Measurements from ENCODE around the gene GRK5. TPM values are rescaled to one million over a fixed set of nuclear protein-coding genes. Genes with fewer than 3 reads are reported as not detected.

GRK5 gene
- total RNA-seq, 2 donors from 2014 or later: 11.1 to 16.2 TPM

GRCh38 chr10:119310806-119311205 lies 103.4 kb downstream of the GRK5 start:
- Mint-ChIP-seq H3K9me3 (peaks cover 6% of the 10 kb centered on the region), H3K27ac (peak overlapping the region in 1 of 2 donors; percentile 63), H3K4me3 (peak overlapping the region; percentile 43), H3K27me3 (peaks cover 13 to 16% of the 10 kb centered on the region in 2 donors), H3K4me1 (ENCODE audit: low read depth in 2 of 2) (peaks cover 75 to 76% of the 10 kb centered on the region in 2 donors), H3K36me3 (peaks cover 13% of the 10 kb centered on the region)
- DNase-seq (ENCODE audit: low spot score): no peak
- ATAC-seq: no peak

GRCh38 chr10:119312241-119312640 lies 104.9 kb downstream of the GRK5 start:
- Mint-ChIP-seq H3K27me3 (peaks cover 16 to 21% of the 10 kb centered on the region in 2 donors), H3K4me3 (peak overlapping the region; percentile 72), H3K9me3 (peaks cover 6% of the 10 kb centered on the region), H3K27ac (peak overlapping the region; percentile 27 to 86), H3K36me3 (peaks cover 13% of the 10 kb centered on the region), H3K4me1 (ENCODE audit: low read depth in 2 of 2) (peaks cover 71% of the 10 kb centered on the region in 2 donors)
- no peak for DNase-seq (ENCODE audit: low spot score)
- ATAC-seq: no peak

GRCh38 chr10:119313024-119313423 lies 105.7 kb downstream of the GRK5 start:
- H3K4me1 Mint-ChIP-seq (ENCODE audit: low read depth in 2 of 2): peaks cover 64 to 68% of the 10 kb centered on the region in 2 donors
- peak overlapping the region; percentile 72 for H3K4me3 Mint-ChIP-seq
- H3K27me3 Mint-ChIP-seq: peaks cover 16 to 25% of the 10 kb centered on the region in 2 donors
- DNase-seq (ENCODE audit: low spot score) (no peak), ATAC-seq (no peak)
- H3K9me3 Mint-ChIP-seq: peaks cover 6% of the 10 kb centered on the region
- peaks cover 13% of the 10 kb centered on the region for H3K36me3 Mint-ChIP-seq
- peak overlapping the region; percentile 27 to 86 for H3K27ac Mint-ChIP-seq

GRCh38 chr10:119313644-119314043 lies 106.3 kb downstream of the GRK5 start:
- DNase-seq (ENCODE audit: low spot score) (peak; percentile 89), ATAC-seq (peak; percentile 82 to 88)
- H3K27ac Mint-ChIP-seq: peak overlapping the region; percentile 27 to 86
- peak overlapping the region; percentile 72 for H3K4me3 Mint-ChIP-seq
- peaks cover 13% of the 10 kb centered on the region for H3K36me3 Mint-ChIP-seq
- H3K9me3 Mint-ChIP-seq: peaks cover 6% of the 10 kb centered on the region
- H3K27me3 Mint-ChIP-seq: peaks cover 16 to 27% of the 10 kb centered on the region in 2 donors
- peaks cover 64 to 67% of the 10 kb centered on the region in 2 donors for H3K4me1 Mint-ChIP-seq (ENCODE audit: low read depth in 2 of 2)

- Mint-ChIP-seq H3K27me3 (peaks cover 16 to 29% of the 10 kb centered on the region in 2 donors), H3K9me3 (peaks cover 6% of the 10 kb centered on the region), H3K4me1 (ENCODE audit: low read depth in 2 of 2) (peaks cover 62 to 69% of the 10 kb centered on the region in 2 donors), H3K4me3 (peak overlapping the region; percentile 72), H3K27ac (peak overlapping the region; percentile 27 to 86), H3K36me3 (peaks cover 13% of the 10 kb centered on the region)
- ATAC-seq (no peak), DNase-seq (ENCODE audit: low spot score) (no peak)
Measured at GRCh38 chr10:119314061-119314460, 106.7 kb downstream of the GRK5 start.

GRCh38 chr10:119314486-119314885 lies 107.1 kb downstream of the GRK5 start:
- Mint-ChIP-seq H3K4me3 (peak overlapping the region; percentile 72), H3K4me1 (ENCODE audit: low read depth in 2 of 2) (peaks cover 58 to 68% of the 10 kb centered on the region in 2 donors), H3K36me3 (peaks cover 13% of the 10 kb centered on the region), H3K9me3 (peaks cover 6% of the 10 kb centered on the region), H3K27ac (no peak overlapping the region), H3K27me3 (peaks cover 16 to 29% of the 10 kb centered on the region in 2 donors)
- ATAC-seq (no peak), DNase-seq (ENCODE audit: low spot score) (no peak)

GRCh38 chr10:119315128-119316001 lies 108.0 kb downstream of the GRK5 start:
- H3K27ac Mint-ChIP-seq: peak overlapping the region; percentile 40 to 80
- peaks cover 6% of the 10 kb centered on the region for H3K9me3 Mint-ChIP-seq
- peak; percentile 71 to 77 for ATAC-seq
- H3K4me3 Mint-ChIP-seq: peak overlapping the region; percentile 53
- H3K4me1 Mint-ChIP-seq (ENCODE audit: low read depth in 2 of 2): peaks cover 54 to 65% of the 10 kb centered on the region in 2 donors
- peaks cover 16 to 29% of the 10 kb centered on the region in 2 donors for H3K27me3 Mint-ChIP-seq
- peaks cover 13% of the 10 kb centered on the region for H3K36me3 Mint-ChIP-seq
- peak; percentile 80 for DNase-seq (ENCODE audit: low spot score)

- ATAC-seq: no peak
- Mint-ChIP-seq H3K27me3 (peaks cover 14 to 24% of the 10 kb centered on the region in 2 donors), H3K4me1 (ENCODE audit: low read depth in 2 of 2) (peaks cover 50 to 61% of the 10 kb centered on the region in 2 donors), H3K36me3 (peaks cover 11% of the 10 kb centered on the region), H3K4me3 (peak overlapping the region; percentile 53), H3K27ac (no peak overlapping the region), H3K9me3 (peaks cover 6% of the 10 kb centered on the region)
- no peak for DNase-seq (ENCODE audit: low spot score)
Measured at GRCh38 chr10:119316002-119316358, 108.6 kb downstream of the GRK5 start.

GRCh38 chr10:119316729-119317097 lies 109.3 kb downstream of the GRK5 start:
- H3K36me3 Mint-ChIP-seq: peaks cover 8% of the 10 kb centered on the region
- H3K27ac Mint-ChIP-seq: peak overlapping the region in 1 of 2 donors; percentile 53
- H3K4me3 Mint-ChIP-seq: no peak overlapping the region
- H3K9me3 Mint-ChIP-seq: peaks cover 6% of the 10 kb centered on the region
- DNase-seq (ENCODE audit: low spot score) (no peak), ATAC-seq (no peak)
- peaks cover 54 to 65% of the 10 kb centered on the region in 2 donors for H3K4me1 Mint-ChIP-seq (ENCODE audit: low read depth in 2 of 2)
- H3K27me3 Mint-ChIP-seq: peaks cover 9 to 22% of the 10 kb centered on the region in 2 donors

GRCh38 chr10:119318411-119319160 lies 111.2 kb downstream of the GRK5 start:
- DNase-seq (ENCODE audit: low spot score) (no peak), ATAC-seq (no peak)
- Mint-ChIP-seq H3K4me3 (no peak overlapping the region), H3K27ac (no peak overlapping the region), H3K9me3 (no peaks in the 10 kb centered on the region), H3K4me1 (ENCODE audit: low read depth in 2 of 2) (peaks cover 41 to 52% of the 10 kb centered on the region in 2 donors), H3K27me3 (peaks cover 0 to 22% of the 10 kb centered on the region in 2 donors), H3K36me3 (no peaks in the 10 kb centered on the region)

- Mint-ChIP-seq H3K27ac (no peak overlapping the region), H3K27me3 (peaks cover 0 to 22% of the 10 kb centered on the region in 2 donors), H3K36me3 (no peaks in the 10 kb centered on the region), H3K9me3 (no peaks in the 10 kb centered on the region), H3K4me1 (ENCODE audit: low read depth in 2 of 2) (peaks cover 38 to 50% of the 10 kb centered on the region in 2 donors), H3K4me3 (no peak overlapping the region)
- no peak for DNase-seq (ENCODE audit: low spot score)
- ATAC-seq: no peak
Measured at GRCh38 chr10:119319161-119319919, 112.0 kb downstream of the GRK5 start.

GRCh38 chr10:119319920-119320258 lies 112.5 kb downstream of the GRK5 start:
- H3K36me3 Mint-ChIP-seq: no peaks in the 10 kb centered on the region
- DNase-seq (ENCODE audit: low spot score) (no peak), ATAC-seq (no peak)
- no peak overlapping the region for H3K4me3 Mint-ChIP-seq
- peaks cover 0 to 22% of the 10 kb centered on the region in 2 donors for H3K27me3 Mint-ChIP-seq
- no peak overlapping the region for H3K27ac Mint-ChIP-seq
- H3K9me3 Mint-ChIP-seq: no peaks in the 10 kb centered on the region
- H3K4me1 Mint-ChIP-seq (ENCODE audit: low read depth in 2 of 2): peaks cover 36 to 53% of the 10 kb centered on the region in 2 donors

GRCh38 chr10:119320981-119321380 lies 113.6 kb downstream of the GRK5 start:
- Mint-ChIP-seq H3K36me3 (no peaks in the 10 kb centered on the region), H3K4me1 (ENCODE audit: low read depth in 2 of 2) (peaks cover 25 to 42% of the 10 kb centered on the region in 2 donors), H3K9me3 (no peaks in the 10 kb centered on the region), H3K4me3 (no peak overlapping the region), H3K27ac (no peak overlapping the region), H3K27me3 (peaks cover 0 to 18% of the 10 kb centered on the region in 2 donors)
- ATAC-seq (no peak), DNase-seq (ENCODE audit: low spot score) (no peak)

Measured in natural killer cell treated with Interleukin-12 subunit alpha and Interleukin-12 subunit beta and Interleukin-15 and Interleukin-18, amount 100 ng/mL, for 72 hours (primary cell).